Effector memory CD4-positive, alpha-beta T cell (primary cell): ENCODE measurements around the gene LRRC47.
A peak's percentile ranks its signal among the peaks of the same experiment; 100 is the strongest.

Experiments
- DNase-seq, 3 donors: peaks; one replicate each; pipeline ENCODE4 v3.0.0-alpha.2; 2020
- H3K27ac ChIP-seq: 2 replicates; pipeline ENCODE4 v1.7.0; 2013; ENCODE audit warnings: mild to moderate bottlenecking, low read length, moderate library complexity; ENCODE audit not compliant: insufficient read depth, poor library complexity, severe bottlenecking
- H3K27me3 ChIP-seq: replicated peaks from 2 replicates; pipeline ENCODE4 v1.7.0; 2013; ENCODE audit warnings: mild to moderate bottlenecking, low read length; ENCODE audit not compliant: insufficient read depth, control insufficient read depth, poor library complexity, severe bottlenecking
- H3K36me3 ChIP-seq: 2 replicates; pipeline ENCODE4 v1.7.0; 2013; ENCODE audit warnings: mild to moderate bottlenecking, low read length, moderate library complexity; ENCODE audit not compliant: control insufficient read depth, insufficient read depth
- H3K4me1 ChIP-seq: 2 replicates; pipeline ENCODE4 v1.7.0; 2013; ENCODE audit warnings: low read length, mild to moderate bottlenecking; ENCODE audit not compliant: control insufficient read depth, insufficient read depth, poor library complexity, severe bottlenecking
- H3K4me3 ChIP-seq: 2 replicates; pipeline ENCODE4 v1.7.0; 2013; ENCODE audit warnings: low read length, low read depth, mild to moderate bottlenecking; ENCODE audit not compliant: insufficient read depth, poor library complexity, severe bottlenecking
- H3K9me3 ChIP-seq: 2 replicates; pipeline ENCODE4 v1.7.0; 2013; ENCODE audit warnings: mild to moderate bottlenecking, low read length, moderate library complexity; ENCODE audit not compliant: control insufficient read depth

LRRC47 gene

GRCh38 chr1:3778590-3779264 lies 17.6 kb downstream of the LRRC47 start:
- no peaks in the 10 kb centered on the region for H3K9me3 ChIP-seq
- H3K36me3 ChIP-seq, result peaks cover 39% of the 10 kb centered on the region
- H3K4me3 ChIP-seq, result no peak overlapping the region
- no peaks in the 10 kb centered on the region for H3K27me3 ChIP-seq
- no peak for DNase-seq
- no peak overlapping the region for H3K27ac ChIP-seq
- H3K4me1 ChIP-seq, result no peaks in the 10 kb centered on the region

- Histone ChIP-seq H3K9me3 (no peaks in the 10 kb centered on the region), H3K4me3 (no peak overlapping the region), H3K27ac (no peak overlapping the region), H3K4me1 (peaks cover 2% of the 10 kb centered on the region), H3K27me3 (no peaks in the 10 kb centered on the region), H3K36me3 (peaks cover 34% of the 10 kb centered on the region)
- DNase-seq, result no peak
Measured at GRCh38 chr1:3777647-3778589, 18.4 kb downstream of the LRRC47 start.

GRCh38 chr1:3777078-3777547 lies 19.2 kb downstream of the LRRC47 start:
- Histone ChIP-seq H3K27me3 (no peaks in the 10 kb centered on the region), H3K4me3 (no peak overlapping the region), H3K27ac (no peak overlapping the region), H3K36me3 (peaks cover 26% of the 10 kb centered on the region), H3K9me3 (no peaks in the 10 kb centered on the region), H3K4me1 (peaks cover 5% of the 10 kb centered on the region)
- no peak for DNase-seq

- H3K27ac ChIP-seq, result no peak overlapping the region
- H3K36me3 ChIP-seq, result peaks cover 19% of the 10 kb centered on the region
- no peak overlapping the region for H3K4me3 ChIP-seq
- H3K4me1 ChIP-seq, result peaks cover 13% of the 10 kb centered on the region
- no peak for DNase-seq
- H3K27me3 ChIP-seq, result no peaks in the 10 kb centered on the region
- no peaks in the 10 kb centered on the region for H3K9me3 ChIP-seq
Measured at GRCh38 chr1:3776231-3776961, 19.9 kb downstream of the LRRC47 start.

GRCh38 chr1:3775490-3776230 lies 20.6 kb downstream of the LRRC47 start:
- Histone ChIP-seq H3K4me3 (no peak overlapping the region), H3K36me3 (peaks cover 12% of the 10 kb centered on the region), H3K9me3 (no peaks in the 10 kb centered on the region), H3K27ac (no peak overlapping the region), H3K4me1 (peaks cover 15% of the 10 kb centered on the region), H3K27me3 (no peaks in the 10 kb centered on the region)
- peak; percentile 11 to 29 (median 21) for DNase-seq

- Histone ChIP-seq H3K36me3 (peaks cover 5% of the 10 kb centered on the region), H3K27ac (no peak overlapping the region), H3K4me1 (peaks cover 15% of the 10 kb centered on the region), H3K4me3 (no peak overlapping the region), H3K27me3 (no peaks in the 10 kb centered on the region), H3K9me3 (no peaks in the 10 kb centered on the region)
- no peak for DNase-seq
Measured at GRCh38 chr1:3774946-3775489, 21.3 kb downstream of the LRRC47 start.

GRCh38 chr1:3774276-3774945 lies 21.9 kb downstream of the LRRC47 start:
- Histone ChIP-seq H3K27me3 (no peaks in the 10 kb centered on the region), H3K4me3 (no peak overlapping the region), H3K4me1 (peaks cover 15% of the 10 kb centered on the region), H3K9me3 (no peaks in the 10 kb centered on the region), H3K36me3 (no peaks in the 10 kb centered on the region), H3K27ac (no peak overlapping the region)
- DNase-seq, result no peak

GRCh38 chr1:3773572-3774275 lies 22.6 kb downstream of the LRRC47 start:
- Histone ChIP-seq H3K36me3 (no peaks in the 10 kb centered on the region), H3K9me3 (no peaks in the 10 kb centered on the region), H3K27ac (no peak overlapping the region), H3K4me3 (no peak overlapping the region), H3K4me1 (peaks cover 15% of the 10 kb centered on the region), H3K27me3 (no peaks in the 10 kb centered on the region)
- no peak for DNase-seq
